Kidney epithelial cell (primary cell): ENCODE results near the gene FASN. TPM values are rescaled to one million over a fixed set of nuclear protein-coding genes. Genes with fewer than 3 reads are reported as not detected.

Experiments
- DNase-seq: peaks from one replicate; pipeline ENCODE4 v3.0.0-alpha.2; 2010; ENCODE audit warnings: low read depth
- H3K27me3 ChIP-seq: 2 replicates; pipeline ENCODE4 v1.6.0; 2011; ENCODE audit warnings: low read length; ENCODE audit not compliant: control insufficient read depth, insufficient read depth
- H3K36me3 ChIP-seq: 2 replicates; pipeline ENCODE4 v1.5.1; 2011; ENCODE audit warnings: low read length; ENCODE audit not compliant: control insufficient read depth, insufficient read depth
- H3K4me3 ChIP-seq: 2 replicates; pipeline ENCODE4 v1.5.1; 2011; ENCODE audit warnings: low read depth, mild to moderate bottlenecking, control low read depth, low read length
- CTCF ChIP-seq: IDR thresholded peaks from 2 replicates; pipeline ENCODE4 v1.5.1; 2011; ENCODE audit warnings: mild to moderate bottlenecking, moderate library complexity, low read length, control low read depth, inconsistent platforms; ENCODE audit not compliant: insufficient read depth, poor library complexity, severe bottlenecking
- total RNA-seq: library from RNA; depleted of rRNA; stranded (reverse); fragments of >200 nt; gene quantifications from 2 replicates; pipeline ENCODE4 v1.2.3, GENCODE V29; 2015

The FASN gene
- total RNA-seq, 1 donor from 2014 or later, result 202 TPM

GRCh38 chr17:82108961-82109475, 11.0 kb upstream of the FASN start:
- H3K27me3 ChIP-seq, result no peaks in the 10 kb centered on the region
- no peak for TF ChIP-seq CTCF
- DNase-seq, result no peak
- no peaks in the 10 kb centered on the region for H3K36me3 ChIP-seq
- no peak overlapping the region for H3K4me3 ChIP-seq

- TF ChIP-seq CTCF, result no peak
- H3K4me3 ChIP-seq, result no peak overlapping the region
- H3K27me3 ChIP-seq, result no peaks in the 10 kb centered on the region
- DNase-seq, result no peak
- no peaks in the 10 kb centered on the region for H3K36me3 ChIP-seq
These were observed 10.5 kb upstream of the FASN start for GRCh38 chr17:82108496-82108945.

- H3K36me3 ChIP-seq, result no peaks in the 10 kb centered on the region
- DNase-seq, result no peak
- no peaks in the 10 kb centered on the region for H3K27me3 ChIP-seq
- TF ChIP-seq CTCF, result no peak
- no peak overlapping the region for H3K4me3 ChIP-seq
These were observed 10.0 kb upstream of the FASN start for GRCh38 chr17:82108038-82108437.

GRCh38 chr17:82107341-82107860, 9.4 kb upstream of the FASN start:
- Histone ChIP-seq H3K4me3 (no peak overlapping the region), H3K27me3 (no peaks in the 10 kb centered on the region), H3K36me3 (no peaks in the 10 kb centered on the region)
- DNase-seq, result no peak
- peak; percentile 49 for TF ChIP-seq CTCF

- Histone ChIP-seq H3K4me3 (no peak overlapping the region), H3K27me3 (no peaks in the 10 kb centered on the region), H3K36me3 (no peaks in the 10 kb centered on the region)
- TF ChIP-seq CTCF, result no peak
- no peak for DNase-seq
These were observed 8.8 kb upstream of the FASN start for GRCh38 chr17:82106688-82107305.
